Measurements from ENCODE around the gene MAPK8. TPM values are rescaled to one million over a fixed set of nuclear protein-coding genes. Genes with fewer than 3 reads are reported as not detected.

MAPK8 gene
- total RNA-seq, 1 experiment from 2014 or later: 40.1 TPM

- no peak for DNase-seq (ENCODE audit: low read depth)
These were observed 170.7 kb downstream of the MAPK8 start for GRCh38 chr10:48477141-48477540.

GRCh38 chr10:48477616-48478015 lies 171.1 kb downstream of the MAPK8 start:
- no peak for DNase-seq (ENCODE audit: low read depth)

DNA sequence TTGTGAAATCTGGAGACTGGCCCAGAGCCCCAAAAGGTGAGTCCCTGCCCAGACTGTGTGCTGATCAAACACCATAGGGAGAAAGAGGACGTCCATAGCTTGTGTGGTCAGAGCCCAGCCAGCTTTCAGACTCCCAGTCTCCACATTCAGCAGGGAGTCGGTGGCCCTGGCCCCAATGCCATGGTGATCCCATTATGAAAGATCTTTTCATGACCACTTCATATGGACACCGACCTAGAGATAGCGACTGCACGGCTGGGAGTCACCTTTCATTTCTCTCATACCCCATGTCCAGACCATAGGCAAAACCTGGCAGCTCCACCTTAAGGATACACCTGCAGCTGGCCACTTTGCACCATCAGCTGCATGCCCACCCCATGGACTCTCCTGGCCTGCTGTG lies 172.0 kb downstream of the MAPK8 start:
- no peak for DNase-seq (ENCODE audit: low read depth)

- no peak for DNase-seq (ENCODE audit: low read depth)
These were observed 172.7 kb downstream of the MAPK8 start for GRCh38 chr10:48478980-48479811.

DNA sequence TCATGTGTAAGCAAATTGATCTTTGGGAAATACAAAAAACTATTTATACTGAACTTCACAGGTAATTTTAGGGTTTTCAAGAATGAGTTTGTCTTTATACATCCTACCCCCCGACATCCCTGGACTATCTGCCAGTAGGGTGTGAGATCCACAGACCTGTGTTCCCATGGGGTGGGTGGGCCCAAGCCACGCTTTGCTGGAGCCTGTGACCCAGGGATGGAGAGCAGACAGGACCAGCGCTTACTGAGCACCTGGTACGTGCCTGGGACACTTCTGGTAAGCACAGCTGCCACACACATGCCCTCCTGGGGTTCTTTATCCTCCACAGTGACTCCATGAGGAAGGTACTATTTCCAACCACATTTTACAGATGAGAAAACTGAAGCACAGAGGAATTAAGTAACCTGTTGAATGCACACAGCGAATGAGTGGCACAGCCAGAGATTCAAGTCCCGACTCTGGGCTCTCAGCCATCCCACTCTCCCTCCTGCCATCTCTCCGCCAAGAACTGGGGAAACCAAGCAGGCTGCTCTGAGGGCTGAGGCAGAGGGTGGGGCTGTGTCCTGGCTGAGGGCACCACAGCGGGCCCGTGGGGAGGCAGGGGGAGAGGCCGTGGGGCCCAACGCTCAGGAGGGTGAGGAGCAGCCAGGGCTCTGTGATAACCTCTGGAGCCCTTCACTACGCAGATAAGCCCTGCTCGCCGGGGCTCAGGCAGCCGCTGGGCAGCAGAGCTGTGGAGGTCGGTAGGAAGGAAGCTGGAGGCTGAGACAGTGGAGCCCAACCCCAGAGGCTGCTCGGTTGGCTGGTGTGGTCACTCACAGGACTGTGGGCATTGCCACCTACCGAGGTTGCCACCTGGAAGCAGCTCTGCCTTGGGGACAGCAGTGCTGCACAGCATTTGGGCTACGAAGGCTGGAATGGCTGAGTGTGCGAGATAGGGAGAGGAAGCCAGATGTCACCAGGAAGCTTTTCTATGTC lies 174.2 kb downstream of the MAPK8 start:
- no peak for DNase-seq (ENCODE audit: low read depth)

GRCh38 chr10:48481385-48481784 lies 174.9 kb downstream of the MAPK8 start:
- no peak for DNase-seq (ENCODE audit: low read depth)

GRCh38 chr10:48482207-48482606 lies 175.7 kb downstream of the MAPK8 start:
- no peak for DNase-seq (ENCODE audit: low read depth)

DNA sequence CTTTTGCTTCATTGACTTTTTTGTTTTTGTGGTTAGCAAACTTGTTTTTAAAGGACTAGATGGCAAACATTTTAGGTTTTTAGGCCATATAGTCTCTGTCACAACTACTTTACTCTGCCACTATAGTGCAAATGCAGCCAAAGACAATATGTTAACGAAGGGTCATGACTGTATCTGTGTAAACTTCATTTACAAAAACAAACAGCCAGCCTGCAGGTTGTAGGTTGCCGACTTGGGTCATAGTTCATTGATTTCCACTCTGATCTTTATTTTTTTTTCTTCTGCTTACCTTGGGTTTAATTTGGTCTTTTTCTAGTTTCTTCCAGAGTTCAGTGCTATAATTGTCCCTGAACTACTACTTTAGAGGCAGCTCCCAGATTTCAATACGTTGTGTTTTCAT lies 178.4 kb downstream of the MAPK8 start:
- DNase-seq (ENCODE audit: low read depth): no peak

DNA sequence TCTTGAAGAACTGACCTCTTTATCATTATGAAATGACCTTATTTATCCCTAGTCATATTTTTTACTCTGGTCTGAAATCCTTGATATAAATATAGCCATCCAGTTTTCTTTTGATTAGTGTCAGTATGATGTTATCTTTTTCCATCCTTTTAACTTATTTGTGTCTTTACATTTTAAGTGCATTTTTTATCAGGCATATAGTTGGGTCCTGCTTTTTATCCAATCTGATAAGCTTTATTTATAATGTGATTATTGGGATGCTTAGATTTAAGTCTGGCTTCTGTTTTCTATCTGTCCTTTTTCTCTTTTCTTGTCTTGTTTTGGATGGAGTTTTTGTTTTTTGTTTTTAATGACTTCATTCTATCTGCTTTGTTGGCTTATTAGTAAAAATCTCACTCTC lies 179.2 kb downstream of the MAPK8 start:
- no peak for DNase-seq (ENCODE audit: low read depth)

- DNase-seq (ENCODE audit: low read depth): no peak
These were observed 180.8 kb downstream of the MAPK8 start for GRCh38 chr10:48487244-48487643.

Other genes starting within 250 kb of the MAPK8 start
- gene FRMPD2, start 32.0 kb upstream of the MAPK8 start, total RNA-seq (2014; rRNA removed; shearing (Covaris generic)): not detected in 2 replicates

All from RPMI7951 (cell line).